ENCODE results near the gene KRT10. TPM values are rescaled to one million over a fixed set of nuclear protein-coding genes. Genes with fewer than 3 reads are reported as not detected.

KRT10 gene
- total RNA-seq, 4 donors from 2014 or later, result 9.9 to 15.7 (median 10.7) TPM

DNA sequence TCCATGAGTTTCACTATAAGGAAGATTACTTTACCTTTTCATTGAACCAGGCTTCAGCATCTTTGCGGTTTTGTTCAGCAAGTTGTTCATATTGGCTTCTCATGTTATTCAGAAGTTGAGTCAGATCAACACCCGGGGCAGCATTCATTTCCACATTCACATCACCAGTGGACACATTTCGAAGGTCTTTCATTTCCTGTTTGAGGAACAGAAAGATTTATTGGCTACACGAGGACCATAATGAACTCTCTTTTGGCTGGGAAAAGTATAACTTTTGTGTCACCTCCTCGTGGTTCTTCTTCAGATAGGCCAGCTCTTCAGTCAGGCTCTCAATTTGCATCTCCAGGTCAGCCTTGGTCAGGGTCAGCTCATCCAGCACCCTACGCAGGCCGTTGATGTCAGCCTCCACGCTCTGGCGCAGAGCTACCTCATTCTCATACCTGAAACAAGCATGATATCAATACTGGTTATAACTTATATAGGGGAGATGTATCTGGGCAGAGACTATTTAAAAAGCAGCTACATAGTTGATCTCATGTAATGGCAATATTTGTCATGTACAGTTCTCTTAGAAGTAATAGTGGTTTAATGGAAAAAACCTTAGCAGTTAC is 2.1 kb downstream of the KRT10 start:
- no peak for DNase-seq (ENCODE audit: extremely low spot score)
- TF ChIP-seq POLR2A (IDR thresholded peaks at IDR 0.05; ENCODE audit: low read depth) (no peak), POLR2AphosphoS5 (IDR thresholded peaks at IDR 0.05) (no peak), CTCF (IDR thresholded peaks at IDR 0.05) (no peak), EP300 (IDR thresholded peaks at IDR 0.05) (no peak)
- no peaks in the 10 kb centered on the region for H3K27me3 ChIP-seq
- intact Hi-C loops (cut with DNase I), result no loop called here
- WGBS, result 93% methylated on average over 9 of the region's 9 CpGs
- no peak overlapping the region for H3K4me3 ChIP-seq
- no peaks in the 10 kb centered on the region for H3K9me3 ChIP-seq
- no peak overlapping the region for H3K27ac ChIP-seq (replicated peaks in 1 of 4)
- peaks cover 12 to 21% (median 18%) of the 10 kb centered on the region in 4 donors for H3K4me1 ChIP-seq
- H3K36me3 ChIP-seq, result peaks cover 0 to 17% (median 6%) of the 10 kb centered on the region in 4 donors

DNA sequence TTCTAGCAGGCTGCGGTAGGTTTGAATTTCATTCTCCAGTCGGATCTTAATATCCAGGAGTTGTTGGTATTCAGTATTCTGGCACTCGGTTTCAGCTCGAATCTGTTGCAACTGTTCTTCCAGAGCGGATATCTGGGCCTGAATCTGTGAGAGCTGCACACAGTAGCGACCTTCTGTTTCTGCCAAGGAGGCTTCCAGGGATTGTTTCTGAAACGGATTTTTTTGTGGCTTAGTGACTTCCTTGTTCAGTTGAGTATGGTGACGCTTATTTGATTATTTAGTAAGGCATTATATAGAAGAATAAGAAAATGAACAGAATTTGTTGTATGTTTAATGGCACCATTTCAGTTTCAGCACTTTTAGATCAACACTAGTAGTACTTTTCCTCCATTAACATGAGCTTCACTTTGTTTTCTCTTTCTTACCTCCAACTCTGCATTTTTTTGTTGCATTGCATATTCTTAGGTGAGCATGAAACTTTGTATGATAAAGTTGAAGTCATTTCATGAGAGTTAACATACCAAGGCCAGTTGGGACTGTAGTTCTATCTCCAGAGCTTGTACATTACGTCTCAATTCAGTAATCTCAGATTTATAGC is 2.8 kb downstream of the KRT10 start:
- intact Hi-C loops (cut with DNase I), result no loop called here
- TF ChIP-seq POLR2A (IDR thresholded peaks at IDR 0.05; ENCODE audit: low read depth), result no peak
- TF ChIP-seq POLR2AphosphoS5 (IDR thresholded peaks at IDR 0.05), result peak in 1 of 2 donors; percentile 8
- no peak for TF ChIP-seq CTCF (IDR thresholded peaks at IDR 0.05)
- DNase-seq (ENCODE audit: extremely low spot score), result no peak

GRCh38 chr17:40818733-40819527 is 3.5 kb downstream of the KRT10 start:
- DNase-seq (ENCODE audit: extremely low spot score), result no peak
- intact Hi-C loops (cut with DNase I), result no loop called here
- no peaks in the 10 kb centered on the region for H3K27me3 ChIP-seq

More for the DNA sequence above, 2.8 kb downstream of the KRT10 start:
- Histone ChIP-seq H3K4me3 (peak overlapping the region; percentile 76 to 94 (median 82)), H3K9me3 (no peaks in the 10 kb centered on the region), H3K4me1 (peaks cover 12 to 21% (median 18%) of the 10 kb centered on the region in 4 donors), H3K36me3 (peaks cover 0 to 17% (median 6%) of the 10 kb centered on the region in 4 donors), H3K27ac (replicated peaks in 1 of 4) (peak overlapping the region; percentile 87 to 91 (median 89)), H3K27me3 (no peaks in the 10 kb centered on the region)
- WGBS, result 60% methylated on average over 9 of the region's 9 CpGs

DNA sequence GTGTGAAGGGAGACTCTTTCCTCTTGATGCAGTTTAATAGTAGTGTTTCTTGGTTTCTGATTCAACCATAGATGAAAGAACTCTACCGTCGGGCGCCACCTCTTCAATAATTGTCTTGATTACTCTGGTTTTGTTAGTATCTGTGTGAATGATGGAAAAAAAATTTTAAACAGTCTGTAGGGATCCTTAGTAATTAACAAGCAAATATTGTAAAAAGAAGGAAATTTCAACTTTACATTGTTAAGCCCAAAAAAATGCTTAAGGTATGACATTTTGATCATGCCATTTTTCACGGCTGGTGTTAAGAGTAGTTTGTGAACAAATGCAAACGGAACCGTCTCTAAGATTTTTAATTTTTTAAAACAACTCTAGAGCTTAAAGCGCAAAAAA is 4.1 kb downstream of the KRT10 start:
- TF ChIP-seq CTCF (IDR thresholded peaks at IDR 0.05) (no peak), POLR2A (IDR thresholded peaks at IDR 0.05; ENCODE audit: low read depth) (no peak), POLR2AphosphoS5 (IDR thresholded peaks at IDR 0.05) (no peak), EP300 (IDR thresholded peaks at IDR 0.05) (no peak)
- no peaks in the 10 kb centered on the region for H3K27me3 ChIP-seq
- intact Hi-C loops (cut with DNase I), result no loop called here
- H3K36me3 ChIP-seq, result peaks cover 0 to 17% (median 6%) of the 10 kb centered on the region in 4 donors
- 29% methylated on average over 7 of the region's 7 CpGs for WGBS
- H3K4me3 ChIP-seq, result peak overlapping the region; percentile 76 to 94 (median 82)
- H3K4me1 ChIP-seq, result peaks cover 12 to 21% (median 18%) of the 10 kb centered on the region in 4 donors
- H3K9me3 ChIP-seq, result no peaks in the 10 kb centered on the region
- peak overlapping the region; percentile 87 to 91 (median 89) for H3K27ac ChIP-seq (replicated peaks in 1 of 4)
- DNase-seq (ENCODE audit: extremely low spot score), result no peak

More at GRCh38 chr17:40818733-40819527, 3.5 kb downstream of the KRT10 start:
- peak in 1 of 3 experiments; percentile 8 for TF ChIP-seq CTCF (IDR thresholded peaks at IDR 0.05)
- TF ChIP-seq POLR2A (IDR thresholded peaks at IDR 0.05; ENCODE audit: low read depth), result no peak
- peak; percentile 34 to 41 for TF ChIP-seq POLR2AphosphoS5 (IDR thresholded peaks at IDR 0.05)
- TF ChIP-seq EP300 (IDR thresholded peaks at IDR 0.05), result no peak
- Histone ChIP-seq H3K4me3 (peak overlapping the region; percentile 76 to 94 (median 82)), H3K9me3 (no peaks in the 10 kb centered on the region), H3K4me1 (peaks cover 12 to 21% (median 18%) of the 10 kb centered on the region in 4 donors), H3K36me3 (peaks cover 0 to 17% (median 6%) of the 10 kb centered on the region in 4 donors), H3K27ac (replicated peaks in 1 of 4) (peak overlapping the region; percentile 87 to 91 (median 89))
- WGBS, result 2% methylated on average over 42 of the region's 73 CpGs

Data from esophagus muscularis mucosa (tissue), 4 donors.